Breast epithelium (tissue), 4 donors: Measurements from ENCODE around the gene HOXD1. TPM values are rescaled to one million over a fixed set of nuclear protein-coding genes. Genes with fewer than 3 reads are reported as not detected.

Experiments used
- DNase-seq, 2 donors: peaks; one replicate each; pipeline ENCODE4 v3.0.0-alpha.2; 2019; ENCODE audit warnings: low spot score in 2 of 2
- H3K27ac ChIP-seq, 2 donors: fragments of 200-600 bp; sonication (generic) in 1 of 2; one replicate each; pipeline ENCODE4 v1.5.1; 2016 to 2019; ENCODE audit warnings: mild to moderate bottlenecking in 1 of 2
- H3K27me3 ChIP-seq, 2 donors: fragments of 200-600 bp; sonication (generic) in 1 of 2; one replicate each; pipeline versions ENCODE4 v1.5.1 to v1.6.0; 2017 to 2019; ENCODE audit warnings: control low read depth in 1 of 2, mild to moderate bottlenecking in 1 of 2
- H3K36me3 ChIP-seq: fragments of 200-600 bp; one replicate; pipeline ENCODE4 v1.5.1; 2019
- H3K4me1 ChIP-seq, 2 donors: fragments of 200-600 bp; sonication (generic); one replicate each; pipeline ENCODE4 v1.5.1; 2016 to 2019; ENCODE audit warnings: control low read depth in 1 of 2
- H3K4me3 ChIP-seq, 3 donors: fragments of 200-600 bp; sonication (generic); 1 replicate in 2 of 3; 2 replicates in 1 of 3; pipeline ENCODE4 v1.5.1; 2016 to 2019; ENCODE audit warnings: mild to moderate bottlenecking in 3 of 3, moderate library complexity in 2 of 3
- H3K9me3 ChIP-seq, 2 donors: fragments of 200-600 bp; sonication (generic) in 1 of 2; one replicate each; pipeline ENCODE4 v1.5.1; 2016 to 2019; ENCODE audit warnings: control low read depth in 1 of 2
- POLR2A ChIP-seq: fragments of 450-650 bp; IDR thresholded peaks from one replicate; pipeline ENCODE4 v1.6.1; 2016; ENCODE audit warnings: antibody characterized with exemption, mild to moderate bottlenecking, moderate library complexity
- POLR2AphosphoS5 ChIP-seq, 3 donors: sonication (generic); formaldehyde crosslinking; IDR thresholded peaks; one replicate each; pipeline ENCODE4 v1.6.1; 2017; ENCODE audit warnings: antibody characterized with exemption in 3 of 3
- intact Hi-C: fragments of 100-400 bp; cut with DNase I; formaldehyde crosslinking; loops from one replicate; pipeline ENCODE4 v1.15.1; 2023; ENCODE audit warnings: low total_unique reads
- total RNA-seq, 3 donors: library from RNA; depleted of rRNA; stranded (reverse); fragments of >200 nt; gene quantifications; one replicate each; pipeline ENCODE4 v1.1.0, GENCODE V29; 2016
- TF ChIP-seq, protein P1 (sequence below), 3 donors: fragments of 450-650 bp; IDR thresholded peaks; one replicate each; pipeline ENCODE4 v1.5.1; 2016 to 2017; ENCODE audit warnings: antibody characterized with exemption in 3 of 3, mild to moderate bottlenecking in 3 of 3, moderate library complexity in 3 of 3

HOXD1 gene
- total RNA-seq, 3 donors from 2014 or later, result 0.15 to 1.3 (median 0.64) TPM

DNA sequence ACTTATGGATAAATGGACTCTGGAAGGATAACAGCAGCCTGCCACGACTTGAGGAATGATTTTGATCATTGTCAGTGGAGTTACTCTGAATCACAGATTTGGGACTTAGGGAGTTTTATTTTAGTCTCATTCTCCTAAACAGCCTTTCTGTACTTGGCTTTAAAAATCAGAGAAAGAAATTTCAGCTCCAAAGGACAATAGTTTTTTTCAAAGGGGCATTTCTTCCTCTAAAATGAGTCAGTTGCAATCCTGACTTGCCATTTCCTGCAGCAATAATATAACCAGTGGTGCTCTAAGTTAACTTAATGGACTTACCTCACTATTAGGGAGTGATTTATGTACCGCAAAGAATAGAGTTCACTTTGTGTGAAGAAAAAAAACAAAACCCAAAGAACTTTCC lies 45.7 kb downstream of the HOXD1 start:
- no peaks in the 10 kb centered on the region for H3K4me1 ChIP-seq
- H3K27ac ChIP-seq, result no peak overlapping the region
- H3K4me3 ChIP-seq, result no peak overlapping the region
- TF ChIP-seq POLR2AphosphoS5 (IDR thresholded peaks at IDR 0.05) (no peak), POLR2A (no peak)
- TF ChIP-seq, protein P1, sequence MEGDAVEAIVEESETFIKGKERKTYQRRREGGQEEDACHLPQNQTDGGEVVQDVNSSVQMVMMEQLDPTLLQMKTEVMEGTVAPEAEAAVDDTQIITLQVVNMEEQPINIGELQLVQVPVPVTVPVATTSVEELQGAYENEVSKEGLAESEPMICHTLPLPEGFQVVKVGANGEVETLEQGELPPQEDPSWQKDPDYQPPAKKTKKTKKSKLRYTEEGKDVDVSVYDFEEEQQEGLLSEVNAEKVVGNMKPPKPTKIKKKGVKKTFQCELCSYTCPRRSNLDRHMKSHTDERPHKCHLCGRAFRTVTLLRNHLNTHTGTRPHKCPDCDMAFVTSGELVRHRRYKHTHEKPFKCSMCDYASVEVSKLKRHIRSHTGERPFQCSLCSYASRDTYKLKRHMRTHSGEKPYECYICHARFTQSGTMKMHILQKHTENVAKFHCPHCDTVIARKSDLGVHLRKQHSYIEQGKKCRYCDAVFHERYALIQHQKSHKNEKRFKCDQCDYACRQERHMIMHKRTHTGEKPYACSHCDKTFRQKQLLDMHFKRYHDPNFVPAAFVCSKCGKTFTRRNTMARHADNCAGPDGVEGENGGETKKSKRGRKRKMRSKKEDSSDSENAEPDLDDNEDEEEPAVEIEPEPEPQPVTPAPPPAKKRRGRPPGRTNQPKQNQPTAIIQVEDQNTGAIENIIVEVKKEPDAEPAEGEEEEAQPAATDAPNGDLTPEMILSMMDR (IDR thresholded peaks at IDR 0.05), result no peak
- no peaks in the 10 kb centered on the region for H3K36me3 ChIP-seq
- H3K27me3 ChIP-seq, result no peaks in the 10 kb centered on the region
- intact Hi-C loops, result no loop called here
- H3K9me3 ChIP-seq, result no peaks in the 10 kb centered on the region
- DNase-seq, result no peak

DNA sequence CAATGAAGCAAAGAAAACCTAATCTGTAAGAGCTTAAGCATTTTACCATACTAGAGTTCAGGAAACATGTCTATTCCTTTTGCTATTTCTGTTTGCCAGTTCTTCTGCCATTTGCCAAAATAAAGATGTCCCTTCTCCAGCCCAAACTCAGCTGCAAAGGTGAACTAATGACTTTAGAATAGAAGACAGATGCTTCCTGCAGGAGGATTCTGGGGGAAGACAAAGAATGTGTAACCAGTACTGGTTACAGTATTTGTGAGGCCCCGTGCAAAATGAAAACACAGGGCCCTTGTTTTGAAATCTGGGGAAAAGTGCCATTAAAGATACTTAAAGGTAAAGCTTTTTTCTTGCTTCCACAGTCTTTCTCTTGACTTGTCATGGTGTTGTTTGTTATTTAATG lies 46.5 kb downstream of the HOXD1 start:
- no peak for DNase-seq
- no peaks in the 10 kb centered on the region for H3K4me1 ChIP-seq
- intact Hi-C loops, result no loop called here
- no peaks in the 10 kb centered on the region for H3K36me3 ChIP-seq
- TF ChIP-seq POLR2A (no peak), POLR2AphosphoS5 (IDR thresholded peaks at IDR 0.05) (no peak)
- H3K27ac ChIP-seq, result no peak overlapping the region
- H3K4me3 ChIP-seq, result no peak overlapping the region
- no peaks in the 10 kb centered on the region for H3K9me3 ChIP-seq
- no peaks in the 10 kb centered on the region for H3K27me3 ChIP-seq

DNA sequence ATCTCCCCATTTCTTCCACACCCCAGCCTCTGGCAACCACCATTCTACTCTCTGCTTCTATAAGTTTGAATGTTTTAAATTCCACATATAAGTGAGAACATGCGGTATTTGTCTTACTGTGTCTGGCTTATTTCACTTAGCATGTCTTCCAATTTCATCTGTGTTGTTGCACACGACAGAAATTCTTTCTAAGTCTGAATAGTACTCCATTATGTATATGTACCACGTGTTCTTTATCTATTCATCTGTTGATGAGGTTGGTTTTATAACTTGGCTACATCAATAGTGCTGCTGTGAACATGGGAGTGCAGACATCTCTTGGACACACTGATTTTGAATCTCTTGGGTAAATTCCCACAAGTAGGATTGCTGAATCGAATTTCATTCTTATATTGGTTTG lies 49.0 kb downstream of the HOXD1 start:
- Histone ChIP-seq H3K4me1 (no peaks in the 10 kb centered on the region), H3K9me3 (no peaks in the 10 kb centered on the region), H3K27ac (no peak overlapping the region), H3K4me3 (no peak overlapping the region), H3K36me3 (no peaks in the 10 kb centered on the region), H3K27me3 (no peaks in the 10 kb centered on the region)
- DNase-seq, result no peak
- intact Hi-C loops, result no loop called here
- TF ChIP-seq POLR2A (no peak), POLR2AphosphoS5 (IDR thresholded peaks at IDR 0.05) (no peak)
- TF ChIP-seq, protein P1 (IDR thresholded peaks at IDR 0.05), result no peak

DNA sequence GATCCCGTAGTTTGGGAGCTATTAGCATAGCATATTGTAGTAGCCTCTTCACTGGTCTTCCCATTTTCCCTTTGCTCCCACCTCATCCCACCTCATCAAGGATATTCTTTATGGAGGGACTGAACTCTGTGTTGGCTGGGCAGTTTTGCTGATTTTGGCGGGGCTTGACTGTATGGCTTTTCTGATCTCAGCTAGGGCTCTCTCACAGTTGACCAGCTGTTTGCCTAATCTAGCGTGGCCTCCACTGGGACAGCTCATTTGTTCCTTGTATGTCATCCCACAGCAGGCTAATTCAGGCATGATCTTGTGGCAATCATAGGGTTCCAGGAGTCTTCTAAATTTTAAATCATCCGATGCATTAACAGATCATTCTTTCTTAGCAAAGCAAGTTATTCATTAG lies 50.6 kb downstream of the HOXD1 start:
- intact Hi-C loops, result no loop called here
- Histone ChIP-seq H3K9me3 (no peaks in the 10 kb centered on the region), H3K36me3 (no peaks in the 10 kb centered on the region), H3K4me3 (no peak overlapping the region), H3K27me3 (no peaks in the 10 kb centered on the region), H3K4me1 (no peaks in the 10 kb centered on the region), H3K27ac (no peak overlapping the region)
- TF ChIP-seq POLR2A, result no peak
- TF ChIP-seq, protein P1 (IDR thresholded peaks at IDR 0.05), result no peak
- TF ChIP-seq POLR2AphosphoS5 (IDR thresholded peaks at IDR 0.05), result no peak
- DNase-seq, result no peak

DNA sequence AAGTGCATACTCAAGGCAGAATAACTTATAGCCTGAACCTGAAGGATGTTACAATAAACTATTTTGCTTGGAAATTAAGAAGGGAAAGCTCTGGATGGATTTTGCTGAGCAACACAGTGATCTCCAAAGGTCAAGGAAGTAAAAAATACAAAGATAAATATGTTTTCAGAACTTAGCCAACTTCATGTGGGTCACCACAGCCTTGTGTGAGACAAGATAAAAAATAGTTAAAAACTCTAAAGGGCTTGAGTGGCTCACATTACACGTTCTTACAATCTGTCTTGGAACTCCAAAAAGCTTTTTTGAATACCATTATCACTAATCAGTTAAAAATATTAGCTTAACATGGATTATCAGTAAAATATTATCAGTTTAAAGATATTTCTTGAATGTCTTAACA lies 51.8 kb downstream of the HOXD1 start:
- no peak for DNase-seq
- H3K4me3 ChIP-seq, result no peak overlapping the region
- TF ChIP-seq POLR2A (no peak), POLR2AphosphoS5 (IDR thresholded peaks at IDR 0.05) (no peak)
- TF ChIP-seq, protein P1 (IDR thresholded peaks at IDR 0.05), result no peak
- no peaks in the 10 kb centered on the region for H3K36me3 ChIP-seq
- H3K27me3 ChIP-seq, result no peaks in the 10 kb centered on the region
- H3K9me3 ChIP-seq, result no peaks in the 10 kb centered on the region
- H3K27ac ChIP-seq, result no peak overlapping the region
- intact Hi-C loops, result loop anchor here (5.0 kb wide), 1 partner anchor 1187 kb away; no protein-coding TSS in a partner anchor
- H3K4me1 ChIP-seq, result no peaks in the 10 kb centered on the region

Other genes with a start within 250 kb of the HOXD1 start
- gene LNPK, start 186.4 kb upstream of the HOXD1 start, total RNA-seq, result 10 to 100 TPM; 20.0 to 30.3 (median 23.8) TPM
- gene EVX2, start 104.7 kb upstream of the HOXD1 start, total RNA-seq, result not detected
- gene HOXD13, start 95.9 kb upstream of the HOXD1 start, total RNA-seq, result not detected
- not detected for gene HOXD12, start 88.9 kb upstream of the HOXD1 start, total RNA-seq
- gene HOXD11, start 81.4 kb upstream of the HOXD1 start, total RNA-seq, result under 1 TPM in 1 of 3 donors, not detected in 2; 0.66 TPM
- gene HOXD10, start 71.9 kb upstream of the HOXD1 start, total RNA-seq, result 1 to 10 TPM in 2 of 3 donors, not detected in 1; 1.6 to 5.2 TPM
- gene HOXD9, start 65.9 kb upstream of the HOXD1 start, total RNA-seq, result 10 to 100 TPM in 1 of 3 donors, 1 to 10 TPM in 2; 2.4 to 17.0 (median 2.8) TPM
- gene HOXD8, start 59.0 kb upstream of the HOXD1 start, total RNA-seq, result 10 to 100 TPM; 10.5 to 36.1 (median 13.8) TPM
- 1 to 10 TPM; 1.9 to 5.8 (median 5.6) TPM for gene HOXD4, start 37.1 kb upstream of the HOXD1 start, total RNA-seq
- 10 to 100 TPM in 1 of 3 donors, 1 to 10 TPM in 2; 4.2 to 14.4 (median 4.8) TPM for gene HOXD3, start 31.4 kb upstream of the HOXD1 start, total RNA-seq
- gene MTX2, start 80.8 kb downstream of the HOXD1 start, total RNA-seq, result 10 to 100 TPM; 19.7 to 27.2 (median 23.6) TPM